ENCODE data around the gene PODNL1. TPM values are rescaled to one million over a fixed set of nuclear protein-coding genes. Genes with fewer than 3 reads are reported as not detected.
A peak's percentile ranks its signal among the peaks of the same experiment; 100 is the strongest.

Gene PODNL1
- polyA plus RNA-seq, 1 donor (not counting 4 experiments of a cell fraction or from before 2014, with no cell fraction given) = 1.0 TPM

DNA sequence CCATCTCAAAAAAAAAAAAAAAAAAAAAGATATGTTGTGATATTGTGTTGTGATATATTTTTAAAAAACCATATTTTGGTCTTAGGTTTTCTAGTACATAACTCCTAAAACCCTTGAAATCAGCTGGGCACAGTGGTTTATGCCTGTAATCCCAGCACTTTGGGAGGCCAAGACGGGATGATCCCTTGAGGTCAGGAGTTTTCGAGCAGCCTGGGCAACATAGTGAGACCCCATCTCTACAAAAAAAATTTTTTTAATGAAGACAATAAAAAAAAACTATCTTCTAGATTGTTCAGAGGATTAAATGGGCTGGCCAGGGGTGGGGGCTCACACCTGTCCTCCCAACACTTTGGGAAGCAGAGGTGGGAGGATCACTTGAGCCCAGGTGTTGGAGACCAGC, 12.8 kb upstream of the PODNL1 start:
- dilution Hi-C loops (cut with MboI; ENCODE audit: extremely low pct_ligation_motif_present, low sequenced_read_pairs) = no loop called here
- Histone ChIP-seq H2AFZ (ENCODE audit: control insufficient read depth, low read length) (no peak overlapping the region), H3K4me3 (ENCODE audit: control insufficient read depth in 2 of 3, extremely low read depth in 1 of 3, insufficient read depth in 2 of 3, low read depth in 1 of 3, low read length in 3 of 3) (no peak overlapping the region), H3K4me1 (ENCODE audit: control insufficient read depth, extremely low read depth, insufficient read depth, low read length) (peaks cover 16% of the 10 kb centered on the region), H3K27me3 (ENCODE audit: control insufficient read depth, extremely low read depth, insufficient read depth, low read length) (no peaks in the 10 kb centered on the region), H3K9me3 (ENCODE audit: control insufficient read depth, low read depth, low read length) (no peaks in the 10 kb centered on the region), H3K79me2 (ENCODE audit: control insufficient read depth, insufficient read depth, low read length) (peaks cover 19% of the 10 kb centered on the region), H3K36me3 (ENCODE audit: control insufficient read depth in 2 of 2, extremely low read depth in 1 of 2, insufficient read depth in 2 of 2, low read length in 2 of 2) (peaks cover 5 to 9% of the 10 kb centered on the region in 2 experiments), H3K9me1 (ENCODE audit: control insufficient read depth, extremely low read depth, insufficient read depth, low read length) (no peaks in the 10 kb centered on the region), H3K9ac (ENCODE audit: control insufficient read depth, extremely low read depth, insufficient read depth, low read length) (no peak overlapping the region), H3K27ac (ENCODE audit: control insufficient read depth, insufficient read depth, low read length) (no peak overlapping the region), H3K4me2 (ENCODE audit: control insufficient read depth, extremely low read depth, insufficient read depth, low read depth, low read length) (no peak overlapping the region), H4K20me1 (ENCODE audit: control insufficient read depth, extremely low read depth, insufficient read depth, low read length) (no peaks in the 10 kb centered on the region)
- TF ChIP-seq, protein P1, sequence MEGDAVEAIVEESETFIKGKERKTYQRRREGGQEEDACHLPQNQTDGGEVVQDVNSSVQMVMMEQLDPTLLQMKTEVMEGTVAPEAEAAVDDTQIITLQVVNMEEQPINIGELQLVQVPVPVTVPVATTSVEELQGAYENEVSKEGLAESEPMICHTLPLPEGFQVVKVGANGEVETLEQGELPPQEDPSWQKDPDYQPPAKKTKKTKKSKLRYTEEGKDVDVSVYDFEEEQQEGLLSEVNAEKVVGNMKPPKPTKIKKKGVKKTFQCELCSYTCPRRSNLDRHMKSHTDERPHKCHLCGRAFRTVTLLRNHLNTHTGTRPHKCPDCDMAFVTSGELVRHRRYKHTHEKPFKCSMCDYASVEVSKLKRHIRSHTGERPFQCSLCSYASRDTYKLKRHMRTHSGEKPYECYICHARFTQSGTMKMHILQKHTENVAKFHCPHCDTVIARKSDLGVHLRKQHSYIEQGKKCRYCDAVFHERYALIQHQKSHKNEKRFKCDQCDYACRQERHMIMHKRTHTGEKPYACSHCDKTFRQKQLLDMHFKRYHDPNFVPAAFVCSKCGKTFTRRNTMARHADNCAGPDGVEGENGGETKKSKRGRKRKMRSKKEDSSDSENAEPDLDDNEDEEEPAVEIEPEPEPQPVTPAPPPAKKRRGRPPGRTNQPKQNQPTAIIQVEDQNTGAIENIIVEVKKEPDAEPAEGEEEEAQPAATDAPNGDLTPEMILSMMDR (optimal IDR thresholded peaks at IDR 0.05 in 1 of 3, IDR thresholded peaks at IDR 0.05 in 1 of 3, conservative IDR thresholded peaks at IDR 0.05 in 1 of 3; ENCODE audit: extremely low read depth in 1 of 3, insufficient read depth in 2 of 3, low read length in 3 of 3) = no peak
- TF ChIP-seq EZH2 (IDR thresholded peaks at IDR 0.05; ENCODE audit: low read length) = no peak
- no peak for FAIRE-seq
- no peak for DNase-seq (ENCODE audit: low read depth, low spot score)

DNA sequence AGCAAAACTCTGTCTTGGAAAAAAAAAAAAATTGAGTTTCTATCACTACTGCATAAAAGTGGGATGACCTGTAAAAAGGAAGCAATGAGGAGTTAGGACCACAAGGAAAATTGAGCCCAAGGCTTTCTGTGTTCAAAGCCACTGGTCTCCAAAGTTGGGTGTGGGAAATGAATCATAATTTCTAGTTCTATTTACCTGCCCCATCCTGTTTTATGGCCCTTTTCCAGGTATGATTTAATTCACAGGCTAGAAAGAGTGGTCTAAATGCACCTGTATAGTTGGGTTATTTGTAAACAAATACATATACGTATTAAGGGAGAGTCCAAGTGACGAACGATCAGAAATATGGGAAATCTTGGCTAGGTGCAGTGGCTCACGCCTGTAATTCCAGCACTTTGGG, 8.2 kb upstream of the PODNL1 start:
- Histone ChIP-seq H3K4me3 (ENCODE audit: control insufficient read depth in 2 of 3, extremely low read depth in 1 of 3, insufficient read depth in 2 of 3, low read depth in 1 of 3, low read length in 3 of 3) (no peak overlapping the region), H3K9me1 (ENCODE audit: control insufficient read depth, extremely low read depth, insufficient read depth, low read length) (no peaks in the 10 kb centered on the region), H3K4me1 (ENCODE audit: control insufficient read depth, extremely low read depth, insufficient read depth, low read length) (peaks cover 11% of the 10 kb centered on the region), H3K79me2 (ENCODE audit: control insufficient read depth, insufficient read depth, low read length) (no peaks in the 10 kb centered on the region), H3K4me2 (ENCODE audit: control insufficient read depth, extremely low read depth, insufficient read depth, low read depth, low read length) (no peak overlapping the region), H2AFZ (ENCODE audit: control insufficient read depth, low read length) (no peak overlapping the region), H3K27me3 (ENCODE audit: control insufficient read depth, extremely low read depth, insufficient read depth, low read length) (no peaks in the 10 kb centered on the region), H3K27ac (ENCODE audit: control insufficient read depth, insufficient read depth, low read length) (no peak overlapping the region), H4K20me1 (ENCODE audit: control insufficient read depth, extremely low read depth, insufficient read depth, low read length) (no peaks in the 10 kb centered on the region), H3K36me3 (ENCODE audit: control insufficient read depth in 2 of 2, extremely low read depth in 1 of 2, insufficient read depth in 2 of 2, low read length in 2 of 2) (no peaks in the 10 kb centered on the region), H3K9ac (ENCODE audit: control insufficient read depth, extremely low read depth, insufficient read depth, low read length) (no peak overlapping the region), H3K9me3 (ENCODE audit: control insufficient read depth, low read depth, low read length) (no peaks in the 10 kb centered on the region)
- dilution Hi-C loops (cut with MboI; ENCODE audit: extremely low pct_ligation_motif_present, low sequenced_read_pairs) = no loop called here
- no peak for TF ChIP-seq EZH2 (IDR thresholded peaks at IDR 0.05; ENCODE audit: low read length)
- TF ChIP-seq, protein P1 (optimal IDR thresholded peaks at IDR 0.05 in 1 of 3, IDR thresholded peaks at IDR 0.05 in 1 of 3, conservative IDR thresholded peaks at IDR 0.05 in 1 of 3; ENCODE audit: extremely low read depth in 1 of 3, insufficient read depth in 2 of 3, low read length in 3 of 3) = no peak
- peak; percentile 45 for DNase-seq (ENCODE audit: low read depth, low spot score)
- FAIRE-seq = peak; percentile 79

All from keratinocyte (primary cell).